ENCODE data around the gene EFCAB7. TPM values are rescaled to one million over a fixed set of nuclear protein-coding genes. Genes with fewer than 3 reads are reported as not detected.

Gene EFCAB7
- total RNA-seq, 1 donor from 2014 or later: 12.2 TPM

DNA sequence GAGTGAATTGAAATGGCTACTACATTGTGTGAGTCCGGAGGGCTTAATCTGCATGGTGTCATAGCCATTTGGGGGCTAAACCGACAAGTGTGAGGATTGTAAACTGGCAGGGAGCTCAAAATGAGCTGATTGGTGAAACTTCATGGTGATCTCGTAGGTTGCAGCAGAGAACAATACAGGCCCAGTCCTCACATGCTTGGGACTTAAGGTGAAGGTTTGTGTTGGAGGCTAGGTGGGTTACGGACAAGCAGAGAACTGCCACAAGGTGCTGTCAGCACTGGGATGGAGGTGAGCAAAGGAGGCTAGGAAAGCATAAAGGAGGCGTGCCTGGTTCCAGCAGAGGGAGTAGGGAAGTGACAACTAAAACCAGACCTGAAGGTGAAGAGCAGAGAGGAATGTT is 79.3 kb downstream of the EFCAB7 start:
- DNase-seq (ENCODE audit: low spot score): no peak

GRCh38 chr1:63603810-63604209 is 80.5 kb downstream of the EFCAB7 start:
- no peak for DNase-seq (ENCODE audit: low spot score)

DNA sequence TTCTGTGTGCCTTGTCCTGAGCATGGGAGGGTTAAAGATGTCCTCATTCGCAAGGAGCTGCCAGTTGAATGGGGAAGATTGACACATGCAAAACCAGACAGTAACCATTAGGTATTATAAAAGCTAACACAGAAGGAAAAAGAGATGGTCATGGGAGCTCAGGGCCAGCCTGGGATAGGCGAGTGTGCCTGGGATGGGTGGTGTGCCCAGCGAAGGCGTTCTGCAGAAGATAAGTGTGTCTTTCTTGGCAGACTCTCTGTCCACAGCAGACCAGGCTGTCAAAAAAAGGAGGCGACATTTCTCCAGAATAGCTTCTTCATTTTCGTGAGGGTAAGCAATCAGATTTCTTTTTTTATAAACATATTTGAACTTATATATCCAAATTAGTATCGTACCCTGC is 84.0 kb downstream of the EFCAB7 start:
- no peak for DNase-seq (ENCODE audit: low spot score)

GRCh38 chr1:63611231-63611630 is 87.9 kb downstream of the EFCAB7 start:
- no peak for DNase-seq (ENCODE audit: low spot score)

DNA sequence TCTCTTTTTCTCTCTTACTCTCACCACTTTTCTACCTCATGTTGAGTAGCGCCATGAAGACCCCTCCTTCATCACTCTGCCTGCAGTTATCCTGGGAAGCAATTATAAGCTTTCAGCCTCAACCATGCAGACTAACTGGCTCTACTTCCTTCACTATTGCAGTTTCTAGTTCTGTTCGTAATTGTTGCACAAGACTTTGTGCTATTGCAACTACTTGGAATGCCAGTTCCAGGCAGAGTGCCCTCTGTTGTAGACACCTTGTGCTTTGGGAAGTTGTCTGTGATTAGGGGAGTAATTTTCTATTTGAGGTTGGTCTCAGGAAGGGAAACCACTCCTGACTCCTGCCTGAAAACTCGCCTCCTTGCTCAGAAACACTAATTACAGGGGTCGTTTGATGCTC is 89.2 kb downstream of the EFCAB7 start:
- no peak for DNase-seq (ENCODE audit: low spot score)

- no peak for DNase-seq (ENCODE audit: low spot score)
Observed at GRCh38 chr1:63612971-63613370, 89.6 kb downstream of the EFCAB7 start.

GRCh38 chr1:63615768-63616420 is 92.6 kb downstream of the EFCAB7 start:
- DNase-seq (ENCODE audit: low spot score): peak; percentile 78

- no peak for DNase-seq (ENCODE audit: low spot score)
Observed at GRCh38 chr1:63617450-63617849, 94.1 kb downstream of the EFCAB7 start.

GRCh38 chr1:63618011-63618410 is 94.7 kb downstream of the EFCAB7 start:
- DNase-seq (ENCODE audit: low spot score): no peak

DNA sequence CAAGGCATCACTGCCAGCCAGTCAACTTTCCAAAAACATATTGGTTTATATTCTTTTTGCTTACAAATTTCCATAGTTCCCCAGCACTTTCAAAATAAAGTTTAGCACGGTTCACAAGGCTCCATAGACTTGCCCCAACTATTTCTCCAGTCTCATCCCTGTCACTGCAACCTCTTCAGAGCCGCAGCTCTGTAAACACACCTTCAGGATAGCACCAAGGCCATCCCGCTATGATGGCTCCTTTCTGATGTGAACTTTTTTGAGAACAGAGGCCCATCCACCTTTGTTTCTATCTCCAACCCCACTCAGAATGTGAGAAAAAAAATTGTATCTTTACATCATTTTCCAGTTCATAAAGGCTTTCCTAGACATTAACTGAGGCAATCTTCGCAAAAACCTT is 96.2 kb downstream of the EFCAB7 start:
- DNase-seq (ENCODE audit: low spot score): no peak

GRCh38 chr1:63620671-63621070 is 97.3 kb downstream of the EFCAB7 start:
- DNase-seq (ENCODE audit: low spot score): no peak

DNA sequence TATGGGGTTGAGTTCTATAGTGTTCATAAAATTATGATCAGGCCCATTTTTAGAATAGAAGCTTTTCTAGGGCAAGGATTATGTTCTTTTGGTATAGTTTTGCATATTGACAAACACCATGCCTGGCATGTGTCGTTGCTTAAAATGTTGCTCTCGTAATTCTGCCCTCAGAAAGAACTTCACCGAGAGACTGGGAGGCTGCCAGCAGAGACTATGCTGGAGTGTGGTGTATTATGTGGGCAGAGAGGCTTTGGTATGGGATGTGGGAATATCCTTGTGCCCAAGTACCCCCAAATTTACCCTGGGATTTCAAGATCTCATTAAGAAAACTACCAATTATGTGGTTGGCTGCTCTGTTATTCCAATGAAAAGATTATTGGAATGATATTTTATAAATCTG is 97.8 kb downstream of the EFCAB7 start:
- DNase-seq (ENCODE audit: low spot score): no peak

GRCh38 chr1:63621698-63622097 is 98.4 kb downstream of the EFCAB7 start:
- peak; percentile 27 for DNase-seq (ENCODE audit: low spot score)

Other genes starting within 250 kb of the EFCAB7 start
- 1.3 TPM for gene FOXD3, start 201.0 kb upstream of the EFCAB7 start, total RNA-seq
- gene ALG6, start 155.9 kb upstream of the EFCAB7 start, total RNA-seq: 12.5 TPM
- 27.3 TPM for gene ITGB3BP, start 300 bp upstream of the EFCAB7 start, total RNA-seq
- 73.2 TPM for gene PGM1, start 69.9 kb downstream of the EFCAB7 start, total RNA-seq